Activated B cell treated with CpG ODN at 0.5 μM for 24 hours (primary cell): ENCODE measurements around the gene DIP2C. TPM values are rescaled to one million over a fixed set of nuclear protein-coding genes. Genes with fewer than 3 reads are reported as not detected.

Experiments used
- ATAC-seq: fragments of 200-7000 bp; cut with Tn5 transposase; one replicate; pipeline ENCODE4 v1.10.0; 2021; ENCODE audit warnings: low read depth, mild to moderate bottlenecking, moderate library complexity
- CTCF ChIA-PET: fragments of 350-600 bp; sonication (Branson Sonifier 250); formaldehyde crosslinking; loops from one replicate; lab custom pipeline; 2021; ENCODE audit warnings: antibody characterized with exemption; lab: Charles Lee
- POLR2A ChIA-PET: fragments of 350-600 bp; sonication (Branson Sonifier 250); formaldehyde crosslinking; loops from one replicate; lab custom pipeline; 2021; ENCODE audit warnings: antibody characterized with exemption; lab: Charles Lee
- DNase-seq: peaks from one replicate; pipeline ENCODE4 v3.0.0; 2022
- H3K27ac Mint-ChIP-seq: one replicate; pipeline ENCODE4 v1.8.0; 2020; ENCODE audit warnings: mixed read lengths
- H3K27me3 Mint-ChIP-seq: one replicate; pipeline ENCODE4 v1.8.0; 2021; ENCODE audit warnings: mixed read lengths
- H3K36me3 Mint-ChIP-seq: one replicate; pipeline ENCODE4 v1.8.0; 2021; ENCODE audit warnings: low read depth, mixed read lengths
- H3K4me1 Mint-ChIP-seq: one replicate; pipeline ENCODE4 v1.8.0; 2021; ENCODE audit warnings: mixed read lengths
- H3K4me3 Mint-ChIP-seq: one replicate; pipeline ENCODE4 v1.8.0; 2020; ENCODE audit warnings: mild to moderate bottlenecking, mixed read lengths
- H3K9me3 Mint-ChIP-seq: one replicate; pipeline ENCODE4 v1.8.0; 2020; ENCODE audit warnings: mixed read lengths
- intact Hi-C: fragments of 100-400 bp; cut with micrococcal nuclease; formaldehyde crosslinking; loops from one replicate; pipeline ENCODE4 v1.15.1; 2024
- total RNA-seq: library from RNA; stranded (reverse); gene quantifications from 2 replicates; pipeline ENCODE4 v1.2.3, GENCODE V29; 2022
- TF ChIP-seq, protein P1 (sequence below): fragments of 200-600 bp; IDR thresholded peaks from one replicate; pipeline ENCODE4 v1.8.0; 2022; ENCODE audit warnings: antibody characterized with exemption, mild to moderate bottlenecking

DIP2C gene
- total RNA-seq, 1 donor from 2014 or later = 0.49 TPM

DNA sequence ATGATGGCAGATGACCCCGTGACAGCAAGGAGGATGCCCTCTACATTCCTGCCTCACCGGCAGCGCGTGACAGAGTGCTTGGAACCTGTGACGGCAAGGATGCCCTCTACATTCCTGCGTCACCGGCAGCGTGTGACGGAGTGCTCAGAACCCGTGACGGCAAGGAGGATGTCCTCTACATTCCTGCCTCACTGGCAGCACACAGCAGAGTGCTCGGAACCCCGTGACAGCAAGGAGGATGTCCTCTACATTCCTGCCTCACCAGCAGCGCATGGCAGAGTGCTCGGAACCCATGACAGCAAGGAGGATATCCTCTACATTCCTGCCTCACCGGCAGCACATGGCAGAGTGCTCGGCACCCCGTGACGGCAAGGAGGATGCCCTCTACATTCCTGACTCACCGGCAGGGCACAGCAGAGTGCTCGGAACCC, 231.0 kb downstream of the DIP2C start:
- Mint-ChIP-seq H3K4me3 (no peak overlapping the region), H3K9me3 (no peaks in the 10 kb centered on the region), H3K27ac (no peak overlapping the region), H3K4me1 (no peaks in the 10 kb centered on the region), H3K27me3 (peaks cover 20% of the 10 kb centered on the region), H3K36me3 (no peaks in the 10 kb centered on the region)
- CTCF ChIA-PET = no interaction called here
- POLR2A ChIA-PET = no interaction called here
- TF ChIP-seq, protein P1, sequence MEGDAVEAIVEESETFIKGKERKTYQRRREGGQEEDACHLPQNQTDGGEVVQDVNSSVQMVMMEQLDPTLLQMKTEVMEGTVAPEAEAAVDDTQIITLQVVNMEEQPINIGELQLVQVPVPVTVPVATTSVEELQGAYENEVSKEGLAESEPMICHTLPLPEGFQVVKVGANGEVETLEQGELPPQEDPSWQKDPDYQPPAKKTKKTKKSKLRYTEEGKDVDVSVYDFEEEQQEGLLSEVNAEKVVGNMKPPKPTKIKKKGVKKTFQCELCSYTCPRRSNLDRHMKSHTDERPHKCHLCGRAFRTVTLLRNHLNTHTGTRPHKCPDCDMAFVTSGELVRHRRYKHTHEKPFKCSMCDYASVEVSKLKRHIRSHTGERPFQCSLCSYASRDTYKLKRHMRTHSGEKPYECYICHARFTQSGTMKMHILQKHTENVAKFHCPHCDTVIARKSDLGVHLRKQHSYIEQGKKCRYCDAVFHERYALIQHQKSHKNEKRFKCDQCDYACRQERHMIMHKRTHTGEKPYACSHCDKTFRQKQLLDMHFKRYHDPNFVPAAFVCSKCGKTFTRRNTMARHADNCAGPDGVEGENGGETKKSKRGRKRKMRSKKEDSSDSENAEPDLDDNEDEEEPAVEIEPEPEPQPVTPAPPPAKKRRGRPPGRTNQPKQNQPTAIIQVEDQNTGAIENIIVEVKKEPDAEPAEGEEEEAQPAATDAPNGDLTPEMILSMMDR = no peak
- no peak for ATAC-seq
- intact Hi-C loops = no loop called here
- DNase-seq = no peak

DNA sequence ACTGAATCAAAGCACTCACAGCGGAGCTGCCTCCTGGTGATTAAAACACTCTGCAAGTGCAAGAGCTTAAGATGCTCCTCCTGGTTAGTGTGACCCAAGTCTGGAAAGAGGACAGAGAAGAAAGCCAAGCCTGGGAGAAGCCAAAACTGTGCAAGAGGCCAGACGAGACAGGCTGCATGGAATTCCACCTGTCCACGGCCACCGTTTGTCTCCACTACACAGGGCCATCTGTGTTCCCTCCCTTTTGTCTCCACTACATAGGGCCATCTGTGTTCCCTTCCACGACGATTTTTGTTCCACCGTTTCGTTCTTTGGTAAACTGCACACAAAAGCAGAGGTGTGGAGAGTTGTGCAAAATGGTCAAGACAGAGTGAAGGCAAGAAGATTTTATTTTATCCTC, 233.0 kb downstream of the DIP2C start:
- Mint-ChIP-seq H3K9me3 (no peaks in the 10 kb centered on the region), H3K27ac (no peak overlapping the region)

DNA sequence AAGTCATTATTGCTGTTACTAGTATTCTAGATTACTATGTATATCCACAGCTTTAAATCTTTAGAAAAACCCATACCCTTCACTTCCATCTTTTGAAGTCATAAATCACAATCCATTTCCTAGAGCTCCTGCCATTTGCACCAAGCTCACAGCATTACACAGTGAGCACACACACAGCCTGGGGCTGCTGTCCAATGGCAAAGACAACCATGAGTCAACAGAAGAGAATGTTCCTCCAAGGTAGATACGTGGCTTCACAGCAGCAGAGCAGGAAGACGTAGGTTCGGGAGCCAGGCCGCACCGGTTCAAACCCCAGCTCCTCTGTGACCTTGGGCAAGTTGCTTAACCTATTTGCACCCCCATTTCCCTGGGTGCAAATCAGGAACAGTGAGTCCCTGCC, 234.6 kb downstream of the DIP2C start:
- ATAC-seq (no peak), DNase-seq (no peak)
- intact Hi-C loops = no loop called here
- Mint-ChIP-seq H3K4me3 (no peak overlapping the region), H3K27ac (no peak overlapping the region), H3K4me1 (peaks cover 18% of the 10 kb centered on the region), H3K27me3 (no peaks in the 10 kb centered on the region), H3K36me3 (no peaks in the 10 kb centered on the region), H3K9me3 (no peaks in the 10 kb centered on the region)
- ChIA-PET CTCF (no interaction called here), POLR2A (no interaction called here)
- TF ChIP-seq, protein P1 = no peak

More for the DNA sequence above, 233.0 kb downstream of the DIP2C start:
- TF ChIP-seq, protein P1 = no peak
- intact Hi-C loops = no loop called here
- Mint-ChIP-seq H3K4me1 (peaks cover 1% of the 10 kb centered on the region), H3K4me3 (no peak overlapping the region), H3K36me3 (no peaks in the 10 kb centered on the region), H3K27me3 (peaks cover 8% of the 10 kb centered on the region)
- ATAC-seq = no peak
- POLR2A ChIA-PET = no interaction called here
- DNase-seq = no peak
- CTCF ChIA-PET = no interaction called here

DNA sequence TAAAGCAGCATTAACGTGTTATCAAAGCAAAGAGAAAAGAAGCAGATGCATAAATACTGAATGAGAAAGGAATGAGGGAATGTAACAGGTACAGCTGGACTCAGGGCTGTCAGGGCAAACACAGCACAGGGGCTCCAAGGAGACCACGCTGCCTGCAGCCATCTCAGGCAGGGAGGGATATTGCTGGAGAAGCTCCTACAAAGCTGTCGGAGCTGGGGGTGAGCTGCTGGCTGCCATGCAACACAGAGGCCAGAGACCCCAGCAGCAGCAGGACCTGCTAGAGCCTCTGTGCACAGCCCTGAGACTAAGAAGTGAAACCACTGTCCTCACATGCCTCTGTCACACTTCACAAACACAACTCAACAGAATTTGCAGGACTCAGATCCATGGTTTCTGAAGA, 235.8 kb downstream of the DIP2C start:
- CTCF ChIA-PET = no interaction called here
- H3K4me1 Mint-ChIP-seq = peaks cover 20% of the 10 kb centered on the region
- no peaks in the 10 kb centered on the region for H3K9me3 Mint-ChIP-seq
- intact Hi-C loops = no loop called here
- H3K36me3 Mint-ChIP-seq = no peaks in the 10 kb centered on the region
- no peak overlapping the region for H3K4me3 Mint-ChIP-seq
- TF ChIP-seq, protein P1 = no peak
- H3K27ac Mint-ChIP-seq = no peak overlapping the region
- ATAC-seq = no peak
- DNase-seq = no peak
- POLR2A ChIA-PET = no interaction called here
- no peaks in the 10 kb centered on the region for H3K27me3 Mint-ChIP-seq

DNA sequence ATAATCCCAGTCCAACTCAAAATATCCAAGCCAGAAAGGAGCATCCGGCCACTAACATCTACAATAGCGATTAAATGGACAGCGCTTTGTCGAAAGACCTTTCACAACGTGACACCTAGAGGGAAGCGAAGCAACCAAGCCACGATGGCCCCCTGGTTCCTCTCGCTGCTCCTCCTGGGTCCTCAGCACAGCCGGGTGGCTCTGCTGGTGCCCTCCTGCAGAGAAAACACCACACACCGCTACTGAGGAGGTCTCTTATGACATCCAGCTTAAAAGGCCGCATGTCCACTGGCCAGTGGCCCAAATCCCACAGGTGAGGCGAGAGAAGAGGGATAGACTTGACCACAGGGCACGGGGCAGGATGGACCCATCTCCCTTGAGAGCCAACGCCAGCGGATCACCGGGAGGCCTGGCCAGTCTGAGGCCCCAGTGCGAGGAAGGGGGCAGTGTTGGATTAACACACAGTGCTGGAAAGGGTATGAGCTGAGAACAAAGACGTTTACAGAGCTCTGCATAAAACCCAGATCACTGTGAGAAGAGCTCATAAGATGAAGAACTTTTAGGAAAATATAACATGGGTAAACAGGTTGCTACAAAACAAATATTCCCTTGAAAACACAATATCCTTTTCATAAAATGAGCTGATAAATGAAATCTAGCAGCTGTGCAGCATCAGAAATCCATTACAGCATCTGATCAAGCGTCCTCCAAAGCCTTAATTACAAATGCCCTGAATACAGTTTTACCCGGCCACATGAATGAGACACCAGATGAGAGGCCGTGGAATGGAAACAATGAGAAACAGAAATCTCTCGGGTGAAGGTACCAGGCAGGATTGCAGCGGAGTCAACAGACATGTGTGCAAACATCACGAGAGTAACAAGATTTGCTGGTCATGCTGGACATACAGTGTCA, 236.7 kb downstream of the DIP2C start:
- ATAC-seq (no peak), DNase-seq (no peak)
- intact Hi-C loops = no loop called here
- Mint-ChIP-seq H3K27me3 (no peaks in the 10 kb centered on the region), H3K4me1 (peaks cover 20% of the 10 kb centered on the region), H3K4me3 (no peak overlapping the region), H3K36me3 (no peaks in the 10 kb centered on the region), H3K27ac (no peak overlapping the region), H3K9me3 (no peaks in the 10 kb centered on the region)
- CTCF ChIA-PET = no interaction called here
- TF ChIP-seq, protein P1 = no peak
- POLR2A ChIA-PET = no interaction called here
